Transverse colon (tissue), 4 donors: ENCODE data around the gene LRSAM1. TPM values are rescaled to one million over a fixed set of nuclear protein-coding genes. Genes with fewer than 3 reads are reported as not detected.
A peak's percentile ranks its signal among the peaks of the same experiment; 100 is the strongest.

Source experiments
- DNase-seq: peaks from one replicate; pipeline ENCODE4 v3.0.0-alpha.2; 2019
- H3K27ac ChIP-seq, 4 donors: fragments of 200-600 bp; sonication (generic); 2 replicates each; pipeline ENCODE4 v1.5.1; 2016 to 2018; ENCODE audit warnings: inconsistent platforms in 4 of 4
- H3K27me3 ChIP-seq: fragments of 200-600 bp; sonication (generic); 2 replicates; pipeline ENCODE4 v1.5.1; 2017; ENCODE audit warnings: inconsistent platforms
- H3K36me3 ChIP-seq, 4 donors: fragments of 200-600 bp; sonication (generic); 2 replicates each; pipeline ENCODE4 v1.5.1; 2017 to 2019; ENCODE audit warnings: inconsistent platforms in 4 of 4
- H3K4me1 ChIP-seq, 4 donors: fragments of 200-600 bp; sonication (generic); 2 replicates each; pipeline ENCODE4 v1.5.1; 2017 to 2020; ENCODE audit warnings: inconsistent platforms in 4 of 4
- H3K4me3 ChIP-seq, 4 donors: fragments of 200-600 bp; sonication (generic); 1 replicate in 1 of 4; 2 replicates in 3 of 4; pipeline versions ENCODE4 v1.5.1 to v1.6.1; 2017 to 2019; ENCODE audit warnings: inconsistent platforms in 4 of 4
- H3K9me3 ChIP-seq, 2 donors: fragments of 200-600 bp; sonication (generic); 2 replicates each; pipeline ENCODE4 v1.5.1; 2017 to 2019; ENCODE audit warnings: inconsistent platforms in 2 of 2
- CTCF ChIP-seq, 5 experiments: fragments of 200-600 bp in 3 of 5; fragments of 450-650 bp in 2 of 5; sonication (generic) in 3 of 5; IDR thresholded peaks; 1 replicate in 2 of 5; 2 replicates in 3 of 5; pipeline ENCODE4 v1.5.1; 2016 to 2017; ENCODE audit warnings: antibody characterized with exemption in 5 of 5, inconsistent platforms in 3 of 5, mild to moderate bottlenecking in 2 of 5, moderate library complexity in 1 of 5
- EP300 ChIP-seq: sonication (generic); formaldehyde crosslinking; IDR thresholded peaks from one replicate; pipeline ENCODE4 v1.6.1; 2017; ENCODE audit warnings: antibody characterized with exemption, low read depth
- POLR2A ChIP-seq: fragments of 450-650 bp; IDR thresholded peaks from one replicate; pipeline ENCODE4 v1.6.1; 2016; ENCODE audit warnings: antibody characterized with exemption, mild to moderate bottlenecking, moderate library complexity
- POLR2AphosphoS5 ChIP-seq, 3 donors: sonication (generic); formaldehyde crosslinking; IDR thresholded peaks; one replicate each; pipeline ENCODE4 v1.6.1; 2016; ENCODE audit warnings: antibody characterized with exemption in 3 of 3
- WGBS, 2 donors: methylation state at CpG; one replicate each; pipeline ENCODE4 v1.1.5; 2018; ENCODE audit warnings: low coverage in 1 of 2; 5-methylcytosine and 5-hydroxymethylcytosine counted together
- in situ Hi-C, 4 donors: fragments of 200-750 bp; cut with MboI; loops; one replicate each; pipeline versions ENCODE4 v1.15.0 to v1.15.1; 2017; ENCODE audit warnings: low sequenced_read_pairs in 3 of 4, low pct_ligation_motif_present in 1 of 4, low pct_unique_long_range_greater_than_20kb in 1 of 4
- intact Hi-C: fragments of 100-400 bp; cut with DNase I; formaldehyde crosslinking; loops from one replicate; pipeline ENCODE4 v1.15.1; 2023; ENCODE audit warnings: low total_unique reads
- total RNA-seq, 4 donors: library from RNA; depleted of rRNA; stranded (reverse); fragments of >200 nt; gene quantifications; one replicate each; pipeline ENCODE4 v1.1.0, GENCODE V29; 2016

The LRSAM1 gene
- total RNA-seq, 4 donors from 2014 or later: 16.2 to 39.2 (median 26.2) TPM

DNA sequence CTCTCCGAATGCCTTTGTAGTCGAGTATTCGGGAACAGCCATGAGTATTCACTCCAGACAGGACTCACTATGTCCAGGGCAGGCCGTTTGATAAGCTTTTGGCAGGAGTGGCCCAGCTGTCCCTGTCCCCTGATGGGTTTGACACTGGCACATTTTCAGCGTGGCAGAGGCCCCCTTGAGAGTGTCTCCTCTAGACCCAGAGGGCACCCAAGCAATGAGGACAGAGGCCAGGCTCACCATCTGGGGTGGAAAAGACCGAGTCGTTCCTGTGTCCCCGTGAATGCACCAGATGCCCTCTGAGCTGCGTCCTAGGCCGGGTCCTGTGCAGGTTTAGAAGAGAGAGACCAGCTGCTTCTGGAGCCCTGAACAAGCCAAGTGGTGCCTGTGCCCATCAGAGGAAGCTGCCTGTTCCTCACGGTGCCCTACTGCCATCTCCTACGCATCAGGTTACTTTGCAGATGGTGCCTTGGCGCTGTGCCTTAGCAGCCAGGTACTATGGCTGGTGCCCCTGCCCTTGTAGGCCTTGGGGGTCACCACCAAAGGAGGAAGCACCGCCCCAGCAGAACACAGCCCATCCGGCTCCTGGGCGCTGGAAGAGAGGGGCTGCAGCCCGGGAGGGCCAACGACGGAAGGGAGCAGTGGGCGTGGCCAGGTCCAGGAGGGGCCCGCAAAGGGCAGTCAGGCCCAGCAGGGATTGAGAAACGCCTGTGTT is 42.4 kb downstream of the LRSAM1 start:
- 90 to 91% methylated on average over 4 to 21 of the region's 22 CpGs for WGBS, 2 donors
- H3K9me3 ChIP-seq: no peaks in the 10 kb centered on the region
- DNase-seq: no peak
- H3K36me3 ChIP-seq: peaks cover 0 to 11% (median 0%) of the 10 kb centered on the region in 4 donors
- no peak for TF ChIP-seq POLR2A
- TF ChIP-seq EP300: no peak
- no peak for TF ChIP-seq POLR2AphosphoS5 (IDR thresholded peaks at IDR 0.05)
- H3K27ac ChIP-seq: peak overlapping the region in 2 of 4 donors; percentile 83 to 88
- H3K4me1 ChIP-seq: peaks cover 0 to 21% (median 20%) of the 10 kb centered on the region in 4 donors
- no peak overlapping the region for H3K4me3 ChIP-seq
- intact Hi-C loops (no loop called here), in situ Hi-C loops (no loop called here)
- H3K27me3 ChIP-seq: no peaks in the 10 kb centered on the region

- TF ChIP-seq POLR2A (no peak), EP300 (no peak), POLR2AphosphoS5 (IDR thresholded peaks at IDR 0.05) (no peak), CTCF (IDR thresholded peaks at IDR 0.05) (no peak)
- H3K4me1 ChIP-seq: peaks cover 0 to 21% (median 20%) of the 10 kb centered on the region in 4 donors
- H3K4me3 ChIP-seq: no peak overlapping the region
- 61 to 74% methylated on average over 6 to 9 of the region's 9 CpGs for WGBS, 2 donors
- intact Hi-C loops: no loop called here
- in situ Hi-C loops: no loop called here
- no peaks in the 10 kb centered on the region for H3K9me3 ChIP-seq
- H3K27ac ChIP-seq: peak overlapping the region; percentile 75 to 92 (median 86)
- no peak for DNase-seq
- peaks cover 0 to 5% (median 0%) of the 10 kb centered on the region in 4 donors for H3K36me3 ChIP-seq
- no peaks in the 10 kb centered on the region for H3K27me3 ChIP-seq
Measured at GRCh38 chr9:127494304-127494702, 43.0 kb downstream of the LRSAM1 start.

- TF ChIP-seq POLR2A: no peak
- TF ChIP-seq EP300: no peak
- no peak for TF ChIP-seq CTCF (IDR thresholded peaks at IDR 0.05)
- no peak for TF ChIP-seq POLR2AphosphoS5 (IDR thresholded peaks at IDR 0.05)
- Histone ChIP-seq H3K4me1 (peaks cover 0 to 21% (median 20%) of the 10 kb centered on the region in 4 donors), H3K36me3 (peaks cover 0 to 4% (median 0%) of the 10 kb centered on the region in 4 donors), H3K27me3 (no peaks in the 10 kb centered on the region), H3K27ac (peak overlapping the region; percentile 75 to 92 (median 86)), H3K4me3 (no peak overlapping the region), H3K9me3 (no peaks in the 10 kb centered on the region)
- 0 to 78% methylated on average over 1 to 14 of the region's 14 CpGs for WGBS, 2 donors
- intact Hi-C loops (no loop called here), in situ Hi-C loops (no loop called here)
- DNase-seq: no peak
Measured at GRCh38 chr9:127495884-127496555, 44.7 kb downstream of the LRSAM1 start.

GRCh38 chr9:127496974-127497373 is 45.7 kb downstream of the LRSAM1 start:
- in situ Hi-C loops: no loop called here
- intact Hi-C loops: no loop called here
- no CpG with 5 or more reads among the region's 12 CpGs for WGBS, 2 donors
- Histone ChIP-seq H3K4me3 (no peak overlapping the region), H3K27ac (no peak overlapping the region), H3K36me3 (peaks cover 0 to 6% (median 2%) of the 10 kb centered on the region in 4 donors), H3K27me3 (no peaks in the 10 kb centered on the region), H3K4me1 (peaks cover 0 to 21% (median 20%) of the 10 kb centered on the region in 4 donors), H3K9me3 (no peaks in the 10 kb centered on the region)
- no peak for DNase-seq
- TF ChIP-seq POLR2A: no peak
- no peak for TF ChIP-seq CTCF (IDR thresholded peaks at IDR 0.05)
- no peak for TF ChIP-seq EP300
- no peak for TF ChIP-seq POLR2AphosphoS5 (IDR thresholded peaks at IDR 0.05)
